Small intestine (tissue), 16 donors: ENCODE data around the gene PXK. TPM values are rescaled to one million over a fixed set of nuclear protein-coding genes. Genes with fewer than 3 reads are reported as not detected.
"Not testable (repeated sequence)": the region's sequence is repeated elsewhere in the genome, so short reads cannot be mapped to it uniquely, and the experiment has no call there.

Source experiments
- DNase-seq, 2 donors: peaks; one replicate each; pipeline versions ENCODE4 v3.0.0 to v3.0.0-alpha.2; 2013
- FAIRE-seq: peaks from 2 replicates; lab custom pipeline; 2012; peaks lifted over from hg19 to GRCh38; lab: Jason Lieb, UNC
- H3K27ac ChIP-seq, 3 donors: one replicate each; pipeline ENCODE4 v1.5.1; 2013; ENCODE audit warnings: low read length in 2 of 3, mild to moderate bottlenecking in 2 of 3, control low read depth in 1 of 3, inconsistent platforms in 1 of 3, low read depth in 1 of 3, moderate library complexity in 1 of 3
- H3K27me3 ChIP-seq, 3 donors: one replicate each; pipeline ENCODE4 v1.6.1; 2013; ENCODE audit warnings: low read length in 3 of 3, inconsistent platforms in 1 of 3; ENCODE audit not compliant: control insufficient read depth in 3 of 3, insufficient read depth in 3 of 3
- H3K36me3 ChIP-seq, 3 donors: one replicate each; pipeline ENCODE4 v1.6.1; 2013; ENCODE audit warnings: low read length in 3 of 3, inconsistent platforms in 1 of 3, low read depth in 1 of 3, mild to moderate bottlenecking in 1 of 3, moderate library complexity in 1 of 3; ENCODE audit not compliant: control insufficient read depth in 3 of 3, insufficient read depth in 2 of 3
- H3K4me1 ChIP-seq, 3 donors: one replicate each; pipeline ENCODE4 v1.6.1; 2013; ENCODE audit warnings: low read length in 2 of 3, inconsistent platforms in 1 of 3, low read depth in 1 of 3, mild to moderate bottlenecking in 1 of 3, moderate library complexity in 1 of 3; ENCODE audit not compliant: control insufficient read depth in 3 of 3, insufficient read depth in 2 of 3
- H3K4me3 ChIP-seq, 3 donors: one replicate each; pipeline ENCODE4 v1.5.1; 2013; ENCODE audit warnings: low read length in 3 of 3, control low read depth in 1 of 3, inconsistent platforms in 1 of 3, low read depth in 1 of 3, mild to moderate bottlenecking in 1 of 3, moderate library complexity in 1 of 3
- H3K9me3 ChIP-seq, 2 donors: one replicate each; pipeline ENCODE4 v1.6.1; 2013; ENCODE audit warnings: low read depth in 1 of 2, low read length in 1 of 2; ENCODE audit not compliant: control insufficient read depth in 2 of 2, insufficient read depth in 1 of 2
- WGBS, 3 donors: extraction: QIAGEN DNeasy Blood & Tissue Kit; methylation state at CpG; one replicate each; pipeline ENCODE4 v1.1.7; 2013; 5-methylcytosine and 5-hydroxymethylcytosine counted together
- long read RNA-seq, 10 donors: transcript quantifications; one replicate each; lab custom pipeline, GENCODE V29; 2026
- polyA plus RNA-seq, 4 donors: library from polyadenylated mRNA; stranded (reverse) in 3 of 4; unstranded in 1 of 4; fragments of 200-250 nt in 3 of 4; fragments of 120-200 nt in 1 of 4; gene quantifications; one replicate each; pipeline versions ENCODE4 v1.2.1 to v1.2.3, GENCODE V29; 2013
- donor health status: healthy with polysubstance abuse.
- donor health status: control.
- donor health status: control.
- donor health status: Bipolar disorder and iron deficiency.
- donor health status: healthy.

The PXK gene
- polyA plus RNA-seq, result 10 to 100 TPM in 1 of 4 donors, 1 to 10 TPM in 3; 5.1 to 14.2 (median 9.2) TPM
- long read RNA-seq, donor 1, result 0 reads
- long read RNA-seq, donor 2, result 0 reads
- long read RNA-seq, donor 3, result 0 reads
- long read RNA-seq, donor 4, result 0 reads
- long read RNA-seq, donor 5, result 0 reads
- long read RNA-seq, donor 6, result 0 reads
- long read RNA-seq, donor 7, result 0 reads
- long read RNA-seq, donor 8, result 0 reads
- long read RNA-seq, donor 9, result 0 reads
- long read RNA-seq, donor 10, partial matches to known transcripts, result 0 of 1 reads
- long read RNA-seq, donor 10, other reads (novel, unspliced or antisense), result 0 of 1 reads

DNA sequence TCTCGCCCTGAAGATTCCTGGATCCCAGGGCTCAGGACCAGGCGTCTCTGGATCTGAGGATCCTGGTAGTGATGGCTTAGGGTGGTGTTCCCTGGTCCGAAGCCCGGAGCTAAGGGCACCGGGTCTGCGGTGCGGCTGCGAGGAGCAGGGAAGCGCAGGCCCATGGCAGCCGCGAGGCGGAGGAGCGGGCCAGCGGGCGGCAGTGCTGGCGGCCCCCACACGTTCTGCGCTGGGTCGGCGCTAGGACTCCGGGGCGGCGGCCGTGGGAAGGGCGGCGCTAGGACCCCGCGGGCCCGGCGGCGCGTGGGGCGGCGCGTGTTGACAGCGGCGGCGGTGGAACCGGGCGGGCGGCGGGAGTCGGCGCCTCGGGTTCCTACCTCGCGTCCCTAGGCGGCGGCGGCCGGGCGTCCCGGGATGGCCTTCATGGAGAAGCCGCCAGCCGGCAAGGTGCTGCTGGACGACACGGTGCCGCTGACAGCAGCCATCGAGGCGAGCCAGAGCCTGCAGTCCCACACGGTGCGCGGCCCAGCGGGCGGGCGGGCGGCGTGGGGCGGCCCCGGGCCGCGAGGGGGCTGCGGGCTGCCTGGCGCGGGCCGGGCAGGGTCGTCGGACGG lies at the start of gene PXK:
Gene PXK, plus strand, starts transcription at position 318 of the 614 bp plus-strand sequence. Its CDS starts 97 bp downstream, at position 415.
- peak within 1 kb of the TSS; percentile 59 to 100 (median 83) for H3K4me3 ChIP-seq
- 0 to 3% (median 1%) methylated on average over 21 to 79 of the region's 79 CpGs for WGBS, 3 donors
- H3K4me1 ChIP-seq, result peaks cover 0 to 2% (median 0%) of the 10 kb centered on the region in 3 donors
- H3K27me3 ChIP-seq, result peaks cover 0 to 10% (median 0%) of the 10 kb centered on the region in 3 donors
- FAIRE-seq (no peak), DNase-seq (peak; percentile 71 to 93)
- H3K27ac ChIP-seq, result peak within 1 kb of the TSS in 1 of 3 donors; percentile 66
- no peaks in the 10 kb centered on the region for H3K36me3 ChIP-seq
- no peaks in the 10 kb centered on the region for H3K9me3 ChIP-seq

DNA sequence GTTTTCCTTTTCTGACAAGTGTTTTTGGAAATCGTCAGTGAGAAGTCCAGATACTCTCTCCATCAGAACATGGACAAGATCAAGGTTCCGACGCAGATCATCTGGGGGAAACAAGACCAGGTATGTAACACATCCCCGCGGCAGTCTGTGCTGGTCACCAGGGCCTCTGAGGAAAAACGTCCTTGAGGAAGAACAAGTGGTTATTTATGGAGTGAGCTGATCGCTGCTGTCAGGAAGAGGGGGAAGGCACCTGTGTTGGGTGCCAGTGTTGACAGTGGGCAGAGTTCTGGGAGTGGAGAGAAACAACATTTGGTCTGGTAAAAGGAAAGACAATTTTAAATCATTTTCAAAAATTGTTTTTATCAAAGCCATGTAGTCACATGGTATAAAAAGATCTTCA lies 47.4 kb upstream of the PXK start:
- no peak for FAIRE-seq
- Histone ChIP-seq H3K27me3 (no peaks in the 10 kb centered on the region), H3K36me3 (peaks cover 0 to 39% (median 17%) of the 10 kb centered on the region in 3 donors), H3K27ac (no peak overlapping the region), H3K4me1 (no peaks in the 10 kb centered on the region), H3K9me3 (no peaks in the 10 kb centered on the region), H3K4me3 (no peak overlapping the region)
- no peak for DNase-seq
- WGBS, 3 donors, result 86 to 93% (median 91%) methylated on average over 7 of the region's 7 CpGs

DNA sequence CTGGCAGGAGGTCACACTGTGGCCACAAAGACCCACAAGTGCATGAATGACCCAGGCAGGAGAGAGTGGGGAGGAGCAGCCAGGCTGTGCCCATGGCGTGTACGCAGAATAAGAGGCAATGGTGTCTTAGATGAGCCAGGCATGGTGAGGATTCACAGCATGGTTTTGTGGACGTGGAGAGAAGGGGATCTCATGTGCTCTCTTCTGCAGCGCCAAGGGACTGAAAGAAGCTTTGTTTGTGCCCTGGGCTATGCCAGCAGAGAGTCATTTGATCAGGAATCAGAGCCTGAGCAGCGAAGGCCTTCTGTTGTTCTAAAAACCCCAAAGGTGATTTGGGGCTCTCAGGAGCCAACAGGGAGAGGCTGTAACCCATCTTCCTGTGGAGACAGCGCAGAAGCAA lies 45.3 kb upstream of the PXK start:
- no peak overlapping the region for H3K27ac ChIP-seq
- WGBS, 3 donors, result 94 to 98% (median 97%) methylated on average over 6 of the region's 6 CpGs
- H3K4me3 ChIP-seq, result no peak overlapping the region
- DNase-seq (no peak), FAIRE-seq (no peak)
- peaks cover 0 to 31% (median 11%) of the 10 kb centered on the region in 3 donors for H3K36me3 ChIP-seq
- H3K27me3 ChIP-seq, result no peaks in the 10 kb centered on the region
- no peaks in the 10 kb centered on the region for H3K4me1 ChIP-seq
- H3K9me3 ChIP-seq, result no peaks in the 10 kb centered on the region

DNA sequence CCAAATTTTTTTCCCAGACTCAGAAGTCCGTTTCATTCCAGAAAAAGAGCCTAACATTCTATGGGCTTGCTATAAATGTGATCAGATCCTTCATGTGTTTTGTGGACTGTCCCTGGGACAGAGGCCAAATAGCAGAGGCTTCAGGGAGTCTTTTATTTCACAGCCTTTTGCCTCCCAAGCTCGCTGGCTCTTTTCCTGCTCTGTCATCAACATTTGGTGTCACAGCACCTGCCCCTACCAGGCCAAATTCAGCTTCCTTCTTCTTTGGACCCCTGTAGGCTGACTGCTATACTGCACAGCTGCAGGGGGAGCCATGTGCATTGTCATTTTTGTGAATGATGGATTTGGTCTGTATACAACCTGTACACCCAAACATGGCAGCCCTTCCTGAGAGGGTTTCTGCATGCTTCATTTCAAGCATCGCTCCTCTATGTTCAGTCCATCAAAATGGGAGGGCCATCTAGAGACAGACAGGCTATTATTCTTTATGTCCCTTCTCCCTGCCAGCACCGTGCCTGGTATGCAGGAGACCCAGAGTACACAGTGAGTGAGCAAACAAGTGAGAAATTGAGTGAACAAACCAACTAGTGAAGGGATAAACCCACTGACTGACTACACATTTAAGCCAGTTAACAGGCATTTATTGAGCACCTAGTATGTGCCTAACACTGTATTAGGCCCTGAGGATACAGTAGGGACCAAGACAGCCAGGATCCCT lies 44.5 kb upstream of the PXK start:
- no peaks in the 10 kb centered on the region for H3K27me3 ChIP-seq
- 78 to 95% (median 92%) methylated on average over 4 of the region's 4 CpGs for WGBS, 3 donors
- H3K36me3 ChIP-seq, result peaks cover 0 to 32% (median 11%) of the 10 kb centered on the region in 3 donors
- H3K4me1 ChIP-seq, result no peaks in the 10 kb centered on the region
- FAIRE-seq, result no peak
- H3K4me3 ChIP-seq, result no peak overlapping the region
- no peak overlapping the region for H3K27ac ChIP-seq
- H3K9me3 ChIP-seq, result no peaks in the 10 kb centered on the region
- DNase-seq, result no peak

DNA sequence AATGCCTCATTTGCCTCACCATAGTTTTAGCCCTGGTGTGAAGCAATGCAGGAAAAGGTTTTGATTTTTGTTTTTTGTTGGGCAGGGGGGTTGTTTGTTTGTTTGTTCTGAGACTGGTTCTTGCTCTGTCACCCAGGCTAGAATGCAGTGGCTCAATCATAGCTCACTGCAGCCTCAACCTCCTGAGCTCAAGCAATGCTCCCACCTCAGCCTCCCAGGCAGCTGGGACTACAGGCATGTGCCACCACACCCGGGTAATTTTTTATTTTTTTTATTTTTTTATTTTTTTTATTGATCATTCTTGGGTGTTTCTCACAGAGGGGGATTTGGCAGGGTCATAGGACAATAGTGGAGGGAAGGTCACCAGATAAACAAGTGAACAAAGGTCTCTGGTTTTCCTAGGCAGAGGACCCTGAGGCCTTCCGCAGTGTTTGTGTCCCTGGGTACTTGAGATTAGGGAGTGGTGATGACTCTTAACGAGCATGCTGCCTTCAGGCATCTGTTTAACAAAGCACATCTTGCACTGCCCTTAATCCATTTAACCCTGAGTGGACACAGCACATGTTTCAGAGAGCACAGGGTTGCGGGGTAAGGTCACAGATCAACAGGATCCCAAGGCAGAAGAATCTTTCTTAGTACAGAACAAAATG lies 43.6 kb upstream of the PXK start:
- peaks cover 0 to 34% (median 10%) of the 10 kb centered on the region in 3 donors for H3K36me3 ChIP-seq
- not testable (repeated sequence) for H3K4me1 ChIP-seq, H3K9me3 ChIP-seq, DNase-seq, FAIRE-seq, H3K27ac ChIP-seq, H3K4me3 ChIP-seq, H3K27me3 ChIP-seq
- WGBS, 3 donors, result 89 to 94% (median 90%) methylated on average over 2 to 3 of the region's 4 CpGs

DNA sequence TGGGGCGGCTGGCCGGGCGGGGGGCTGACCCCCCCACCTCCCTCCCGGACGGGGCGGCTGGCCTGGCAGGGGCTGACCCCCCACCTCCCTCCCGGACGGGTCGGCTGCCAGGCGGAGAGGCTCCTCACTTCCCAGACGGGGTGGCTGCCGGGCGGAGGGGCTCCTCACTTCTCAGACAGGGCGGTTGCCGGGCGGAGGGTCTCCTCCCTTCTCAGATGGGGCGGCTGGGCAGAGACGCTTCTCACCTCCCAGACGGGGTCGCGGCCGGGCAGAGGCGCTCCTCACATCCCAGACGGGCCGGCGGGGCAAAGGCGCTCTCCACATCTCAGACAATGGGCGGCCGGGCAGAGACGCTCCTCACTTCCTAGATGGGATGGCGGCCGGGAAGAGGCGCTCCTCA lies 42.2 kb upstream of the PXK start:
- WGBS, 3 donors, result 96 to 100% (median 99%) methylated on average over 11 to 20 of the region's 33 CpGs

DNA sequence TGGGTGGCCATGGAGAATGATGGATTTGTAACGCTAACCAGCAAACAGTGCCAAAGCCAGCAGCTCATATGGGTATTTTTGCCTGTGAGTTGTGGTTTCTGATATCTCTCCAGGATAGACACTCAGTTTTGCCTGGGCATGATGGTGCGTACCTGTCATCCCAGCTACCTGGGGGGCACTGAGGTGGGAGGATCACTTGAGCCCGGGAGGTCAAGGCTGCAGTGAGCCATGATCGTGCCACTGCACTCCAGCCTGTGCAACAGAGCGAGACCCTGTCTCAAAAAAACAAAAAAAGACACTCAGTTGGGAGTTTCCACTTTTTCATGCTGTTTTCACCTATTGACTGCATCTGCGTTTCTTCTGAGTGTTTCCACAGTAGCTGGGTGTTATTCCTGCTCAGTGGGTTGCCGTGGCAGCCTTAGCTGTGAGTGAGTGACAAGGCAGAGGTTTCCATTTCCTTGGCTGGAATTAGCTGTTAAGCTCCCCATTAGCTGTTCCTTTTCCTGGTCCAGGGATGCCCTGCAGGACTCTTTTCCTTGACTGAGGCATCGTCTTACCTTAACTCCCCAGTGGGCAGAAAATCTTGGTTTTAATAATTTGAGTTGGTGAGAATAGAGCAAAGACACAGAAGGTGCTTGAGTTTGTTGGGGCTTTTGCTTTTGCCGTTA lies 40.9 kb upstream of the PXK start:
- Histone ChIP-seq H3K27ac (no peak overlapping the region), H3K4me1 (no peaks in the 10 kb centered on the region), H3K36me3 (peaks cover 0 to 31% (median 6%) of the 10 kb centered on the region in 3 donors), H3K27me3 (no peaks in the 10 kb centered on the region), H3K4me3 (no peak overlapping the region), H3K9me3 (no peaks in the 10 kb centered on the region)
- no peak for DNase-seq
- no peak for FAIRE-seq
- 76 to 92% (median 84%) methylated on average over 9 of the region's 9 CpGs for WGBS, 3 donors

More for the DNA sequence above, 42.2 kb upstream of the PXK start:
- not testable (repeated sequence) for H3K27me3 ChIP-seq, H3K27ac ChIP-seq, FAIRE-seq, H3K4me1 ChIP-seq, H3K9me3 ChIP-seq, H3K4me3 ChIP-seq, DNase-seq
- peaks cover 0 to 30% (median 10%) of the 10 kb centered on the region in 3 donors for H3K36me3 ChIP-seq
